NB4 (cell line): Measurements from ENCODE around the gene CCDC127.

Experiments
- DNase-seq: peaks from one replicate; pipeline ENCODE4 v3.0.0; 2010; ENCODE audit warnings: low read depth
- H3K4me3 ChIP-seq: one replicate; pipeline ENCODE4 v1.5.1; 2011; ENCODE audit warnings: mild to moderate bottlenecking, low read depth, low read length, moderate library complexity
- CTCF ChIP-seq: IDR thresholded peaks from one replicate; pipeline ENCODE4 v1.5.1; 2012; ENCODE audit warnings: low read depth, low read length
- MYC ChIP-seq: IDR thresholded peaks from 2 replicates; pipeline ENCODE4 v1.6.1; 2011; ENCODE audit warnings: low read depth, low read length
- POLR2A ChIP-seq: IDR thresholded peaks from 2 replicates; pipeline ENCODE4 v1.6.1; 2011; ENCODE audit warnings: mild to moderate bottlenecking; ENCODE audit not compliant: insufficient read length; ENCODE audit errors: extremely low read depth
- TF ChIP-seq, protein P1 (sequence below): IDR thresholded peaks from 2 replicates; pipeline ENCODE4 v1.6.1; 2011; ENCODE audit warnings: low read depth, low read length

Gene CCDC127

DNA sequence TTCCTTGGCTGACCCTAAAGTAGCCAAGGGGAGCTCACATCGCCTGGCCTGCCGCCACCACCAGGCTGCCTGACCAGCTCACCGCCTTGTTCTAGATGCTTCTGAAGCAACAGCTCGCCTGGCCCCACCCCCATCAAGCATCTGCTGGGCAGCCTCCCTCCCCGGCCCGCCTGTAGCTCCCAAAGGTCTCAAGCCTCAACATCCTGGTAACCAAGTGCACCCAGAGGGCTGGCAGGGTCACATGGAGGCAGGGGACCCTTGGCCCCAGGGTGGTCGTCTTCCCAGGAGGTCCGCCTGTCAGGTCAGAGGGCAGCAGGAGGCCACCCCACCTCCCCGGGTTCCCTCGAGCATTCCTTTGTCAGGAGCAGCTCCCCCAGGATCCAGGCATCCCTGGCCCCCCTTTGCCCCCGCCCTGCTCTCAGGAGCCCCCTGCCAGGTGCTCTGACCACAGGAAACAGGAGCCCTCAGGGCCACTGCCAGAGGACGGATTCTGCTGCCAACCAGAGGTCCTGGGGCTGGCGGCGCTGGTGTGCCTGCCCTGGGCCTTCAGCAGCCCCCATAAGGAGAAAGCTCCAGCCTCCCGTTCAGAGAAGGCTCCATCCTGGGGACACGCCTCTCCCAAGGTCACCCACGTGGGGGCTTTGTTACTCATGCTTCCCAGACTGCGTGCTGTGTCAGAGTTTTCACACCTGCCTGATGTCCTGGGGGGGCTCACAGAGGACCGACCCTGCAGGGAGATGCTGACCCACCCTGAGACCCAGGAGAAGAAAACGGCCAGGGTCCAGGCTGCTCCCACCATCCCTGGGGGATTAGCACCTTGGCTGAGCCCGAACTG, 30.1 kb downstream of the CCDC127 start:
- no peak for TF ChIP-seq POLR2A
- TF ChIP-seq CTCF: no peak
- TF ChIP-seq, protein P1, sequence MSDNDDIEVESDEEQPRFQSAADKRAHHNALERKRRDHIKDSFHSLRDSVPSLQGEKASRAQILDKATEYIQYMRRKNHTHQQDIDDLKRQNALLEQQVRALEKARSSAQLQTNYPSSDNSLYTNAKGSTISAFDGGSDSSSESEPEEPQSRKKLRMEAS: no peak
- TF ChIP-seq MYC: no peak
- H3K4me3 ChIP-seq: no peak overlapping the region
- no peak for DNase-seq

- no peak overlapping the region for H3K4me3 ChIP-seq
- DNase-seq: no peak
- TF ChIP-seq POLR2A: no peak
- TF ChIP-seq, protein P1: no peak
- TF ChIP-seq MYC: no peak
- TF ChIP-seq CTCF: no peak
Observed at GRCh38 chr5:187042-187431, 30.9 kb downstream of the CCDC127 start.

- H3K4me3 ChIP-seq: no peak overlapping the region
- TF ChIP-seq, protein P1: no peak
- TF ChIP-seq POLR2A (no peak), CTCF (no peak), MYC (no peak)
- no peak for DNase-seq
Observed at GRCh38 chr5:186091-187041, 31.6 kb downstream of the CCDC127 start.

GRCh38 chr5:185095-186070, 32.6 kb downstream of the CCDC127 start:
- DNase-seq: no peak
- TF ChIP-seq, protein P1: no peak
- TF ChIP-seq CTCF: no peak
- no peak for TF ChIP-seq POLR2A
- TF ChIP-seq MYC: no peak
- no peak overlapping the region for H3K4me3 ChIP-seq

DNA sequence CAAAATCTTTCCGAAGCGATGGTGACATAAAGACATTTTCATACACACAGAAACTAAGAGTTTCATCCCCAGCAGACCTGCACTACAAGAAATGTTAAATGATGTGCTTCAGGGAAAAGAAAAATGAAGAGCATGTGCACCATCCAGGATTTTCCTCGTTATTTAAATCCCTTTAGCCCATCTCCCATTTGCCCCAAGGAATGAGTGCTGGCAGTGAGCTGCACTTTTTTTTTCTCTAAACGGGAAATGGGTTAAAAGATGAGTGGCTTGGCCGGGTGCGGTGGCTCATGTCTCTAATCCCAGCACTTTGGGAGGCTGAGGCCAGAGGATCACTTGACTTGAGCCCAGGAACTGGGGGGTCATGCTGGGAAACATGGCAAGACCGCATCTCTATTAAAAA, 33.5 kb downstream of the CCDC127 start:
- no peak for TF ChIP-seq CTCF
- TF ChIP-seq POLR2A: no peak
- TF ChIP-seq MYC: no peak
- TF ChIP-seq, protein P1: no peak
- no peak overlapping the region for H3K4me3 ChIP-seq
- DNase-seq: no peak
